Activated CD4-positive, alpha-beta T cell treated with anti-CD3 and anti-CD28 coated beads, Interleukin-2, amount 50 U/mL, for 1 hour (primary cell): ENCODE measurements around the gene CDS1.
"Not testable (repeated sequence)": the region's sequence is repeated elsewhere in the genome, so short reads cannot be mapped to it uniquely, and the experiment has no call there.

Experiments
- DNase-seq: peaks from one replicate; pipeline ENCODE4 v3.0.0-alpha.2; 2020

Gene CDS1

DNA sequence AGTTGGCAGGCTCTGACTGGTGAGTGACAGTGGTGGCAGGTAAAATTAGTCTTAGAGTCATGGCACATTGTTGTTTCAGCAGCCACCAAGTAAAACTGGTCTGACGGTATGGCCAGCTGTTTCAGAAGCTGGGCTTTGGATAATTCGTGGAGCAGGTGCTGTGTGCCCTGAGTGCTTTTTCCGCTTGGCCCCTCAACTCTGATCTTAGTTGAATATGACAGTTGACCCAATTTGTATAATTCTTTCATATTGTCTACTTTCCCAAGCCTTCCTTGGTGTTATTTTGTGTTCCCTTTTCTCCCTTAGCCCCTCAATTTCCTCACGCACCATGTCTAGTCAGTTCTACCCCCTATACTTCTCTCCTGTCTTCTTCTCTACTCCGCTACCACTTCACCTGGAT is 32.0 kb downstream of the CDS1 start:
- no peak for DNase-seq

DNA sequence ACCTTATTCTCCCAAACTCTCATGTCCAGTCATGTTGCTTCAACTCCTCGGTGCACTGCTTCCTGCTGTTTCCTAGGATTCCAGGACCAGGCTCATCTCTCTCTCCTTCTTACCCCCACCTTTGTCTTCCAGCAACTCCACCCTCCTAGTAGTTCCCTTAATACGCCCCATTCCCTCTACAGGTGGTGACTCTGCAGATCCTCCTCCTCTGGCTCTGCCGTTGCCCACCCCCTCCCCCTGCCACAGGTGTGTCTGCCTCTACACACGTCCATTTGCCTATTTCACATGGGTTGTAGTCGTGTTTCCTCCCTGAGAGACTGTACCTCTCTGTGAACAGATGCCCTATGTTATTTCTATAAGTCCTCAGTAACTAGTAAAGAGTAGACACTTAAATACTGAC is 32.4 kb downstream of the CDS1 start:
- no peak for DNase-seq

DNA sequence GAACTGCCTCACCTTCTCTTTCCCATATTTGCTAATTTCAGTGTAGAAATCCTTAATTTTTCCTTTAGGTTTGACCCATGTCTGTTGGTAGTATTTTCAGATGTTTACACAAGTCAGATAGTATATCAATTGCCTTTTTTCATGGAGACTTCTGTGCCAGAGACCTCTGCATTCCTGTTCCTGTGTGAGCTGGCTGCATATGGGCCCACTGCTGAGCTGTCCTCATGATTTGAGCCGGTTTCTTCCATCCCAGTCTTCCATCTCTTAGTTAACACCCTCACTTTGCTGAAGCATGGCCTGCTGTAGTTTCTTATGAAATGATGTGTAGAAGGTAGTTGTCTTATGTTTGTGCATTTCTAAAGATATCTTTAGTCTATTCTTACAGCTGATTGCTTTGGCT is 40.0 kb downstream of the CDS1 start:
- DNase-seq: no peak

DNA sequence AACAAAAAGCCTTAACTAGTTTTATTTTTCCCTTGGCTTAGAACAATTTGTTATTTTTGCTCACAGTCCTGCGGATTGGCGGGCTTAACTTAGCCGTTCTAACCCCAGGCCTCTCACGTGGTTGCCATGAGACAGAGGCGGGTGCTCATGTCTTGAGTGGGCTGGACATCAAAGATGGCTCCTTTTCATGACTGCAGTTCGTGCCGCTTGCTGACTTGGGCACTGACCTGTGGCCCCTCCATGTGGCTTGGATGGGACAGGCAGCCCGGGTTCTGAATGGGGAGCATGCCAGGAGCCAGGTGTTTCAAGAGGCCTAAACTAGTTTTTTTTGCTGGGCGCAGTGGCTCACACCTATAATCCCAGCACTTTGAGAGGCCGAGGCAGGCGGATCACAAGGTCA is 40.7 kb downstream of the CDS1 start:
- DNase-seq: no peak

DNA sequence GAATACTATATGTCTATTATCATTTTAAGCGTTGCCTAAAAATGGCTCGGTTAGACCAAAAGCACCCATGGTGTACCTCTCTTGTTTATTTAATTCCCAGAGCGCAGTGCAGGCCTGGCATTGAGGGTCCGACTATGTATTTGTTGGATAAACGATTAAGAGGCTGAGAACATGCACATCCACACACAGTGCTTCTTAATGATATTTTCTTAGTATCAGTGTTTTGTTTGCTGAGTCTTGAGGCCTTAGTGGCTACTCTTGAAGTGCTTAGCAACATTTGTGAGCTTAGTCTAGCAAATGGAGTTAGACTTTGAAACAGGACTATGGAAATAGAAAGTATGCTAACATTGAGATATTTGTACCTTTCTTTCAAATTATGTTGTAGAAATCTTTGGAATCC is 43.7 kb downstream of the CDS1 start:
- no peak for DNase-seq

DNA sequence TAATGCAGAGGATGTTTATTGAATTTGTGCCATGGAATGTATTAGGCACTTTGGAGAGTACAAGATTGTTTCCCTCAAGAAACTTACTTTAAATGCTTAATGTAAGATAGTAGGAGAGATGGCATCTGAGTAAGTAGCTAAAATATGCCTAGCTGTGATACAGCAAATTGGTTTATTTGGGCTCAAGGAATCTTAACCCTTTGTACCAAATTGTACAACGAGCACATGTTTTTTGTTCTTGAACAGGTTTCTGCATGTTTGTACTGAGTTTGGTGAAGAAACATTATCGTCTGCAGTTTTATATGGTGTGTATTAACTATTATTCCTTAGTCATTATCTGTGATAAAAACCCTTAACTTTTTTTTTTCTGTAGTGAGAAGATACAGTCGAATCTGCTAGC is 48.6 kb downstream of the CDS1 start:
- no peak for DNase-seq

DNA sequence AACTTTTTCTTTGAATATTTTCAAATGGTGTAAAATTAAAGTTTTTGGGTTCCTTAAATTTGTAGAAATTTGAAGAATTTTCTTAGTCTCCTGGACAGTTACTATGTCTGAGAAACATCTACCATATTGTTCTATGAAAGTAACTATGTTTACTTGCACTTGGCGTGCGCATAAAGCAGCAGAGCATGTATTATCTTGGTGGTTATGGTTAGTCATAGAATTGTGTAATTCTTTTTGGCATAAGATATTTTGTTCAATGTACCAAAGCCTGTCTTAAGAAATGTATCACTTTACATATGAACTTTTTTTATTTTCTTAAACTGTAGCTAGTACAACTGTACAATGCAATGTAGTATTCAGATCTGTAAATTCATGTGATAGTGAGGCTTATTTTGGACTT is 49.2 kb downstream of the CDS1 start:
- DNase-seq: no peak

DNA sequence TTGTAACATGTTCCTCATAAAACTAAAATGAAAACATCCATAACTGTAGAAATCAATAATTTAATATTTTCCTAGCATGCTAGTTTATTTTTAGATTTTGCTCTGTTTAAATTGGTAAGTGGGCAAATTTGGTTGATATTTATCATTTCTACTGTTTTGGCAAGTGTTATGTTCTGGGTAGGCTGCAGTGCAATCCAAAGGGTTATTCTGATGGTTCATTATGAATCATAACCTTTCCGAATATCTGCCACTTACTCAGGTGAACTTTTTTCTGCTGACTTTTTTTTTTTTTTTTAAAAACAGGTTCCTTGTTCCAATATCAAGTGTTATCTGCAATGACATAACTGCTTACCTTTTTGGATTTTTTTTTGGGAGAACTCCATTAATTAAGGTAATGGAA is 52.0 kb downstream of the CDS1 start:
- no peak for DNase-seq

DNA sequence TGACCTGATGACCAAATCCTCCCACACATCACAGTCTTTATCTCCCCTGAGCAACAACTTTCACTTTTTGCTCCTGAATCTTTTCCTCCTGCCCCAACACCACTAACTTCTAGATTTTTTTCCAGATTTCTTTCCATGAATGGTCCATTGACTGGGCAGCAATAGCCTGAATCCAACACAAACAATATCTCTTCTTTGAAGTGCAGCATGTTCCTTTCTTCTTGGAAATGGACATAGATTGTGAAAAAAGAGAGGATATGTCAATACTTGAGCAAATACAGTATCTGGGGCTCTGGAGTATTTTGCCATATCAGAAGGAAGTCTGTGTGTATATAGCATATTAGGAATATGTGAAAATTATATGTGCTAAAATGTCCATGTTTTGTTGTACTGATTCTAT is 55.2 kb downstream of the CDS1 start:
- DNase-seq: no peak

DNA sequence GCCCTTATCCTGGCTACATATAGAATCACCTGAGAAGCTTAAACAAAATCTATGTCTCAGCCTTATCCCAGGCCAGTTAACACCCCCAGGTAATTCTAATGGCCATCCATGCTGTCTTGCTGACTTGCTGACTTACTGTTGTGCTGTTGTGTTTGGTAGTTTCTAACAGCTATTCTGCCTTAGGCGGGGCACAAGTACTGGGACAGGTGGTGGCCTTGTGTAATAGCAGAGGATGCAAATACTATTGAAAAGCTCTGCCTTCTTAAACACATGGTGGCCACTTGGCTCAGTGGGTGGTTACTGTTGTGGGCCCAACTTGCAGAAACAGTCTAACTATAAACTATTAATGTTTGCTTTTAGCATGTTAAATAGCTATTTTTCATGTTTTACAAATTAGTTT is 56.2 kb downstream of the CDS1 start:
- no peak for DNase-seq

DNA sequence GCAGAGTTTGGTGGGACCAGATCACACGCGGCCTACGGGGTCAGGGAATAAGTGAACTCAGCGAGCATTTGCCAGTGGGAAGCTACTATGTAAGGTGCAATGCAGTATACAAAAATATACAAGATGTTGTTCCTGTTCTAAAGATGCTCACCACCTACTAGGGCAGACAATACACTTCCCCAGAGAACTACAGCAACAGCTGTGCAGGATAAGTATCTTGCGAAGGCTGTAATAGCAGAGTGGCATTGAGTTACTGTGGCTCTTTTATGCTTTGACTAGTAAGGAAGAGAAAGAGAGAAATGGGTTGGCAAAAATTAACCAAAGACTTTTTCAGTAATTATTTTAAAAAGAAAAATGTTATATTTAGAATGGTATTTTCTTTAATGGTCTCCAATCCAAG is 61.2 kb downstream of the CDS1 start:
- no peak for DNase-seq

DNA sequence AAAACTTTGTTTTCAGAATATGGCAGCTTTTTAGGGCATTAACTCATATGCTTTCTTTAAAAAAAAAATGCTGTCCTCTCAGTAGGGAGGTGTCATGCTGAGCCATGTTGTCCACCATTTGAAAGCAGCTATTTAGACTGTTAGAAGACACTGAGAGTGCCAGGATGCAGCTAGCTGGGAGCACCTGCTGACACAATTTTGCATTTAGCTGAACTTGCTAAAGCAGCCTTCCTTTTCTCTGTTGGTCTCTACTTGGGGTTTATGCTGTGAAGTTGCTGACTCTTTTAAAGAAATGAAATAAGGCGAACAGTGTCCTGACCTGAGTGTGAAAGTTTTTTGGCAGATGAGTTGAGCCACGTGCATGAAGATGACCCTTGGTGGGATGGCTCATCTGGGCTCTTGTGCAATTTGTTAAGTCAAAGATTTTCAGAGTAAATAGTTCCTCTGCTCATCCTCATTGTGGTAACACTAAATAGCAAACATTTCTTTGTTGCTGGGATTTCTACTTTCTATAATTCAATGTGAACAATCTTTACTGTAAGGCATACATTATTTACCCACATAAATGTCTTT is 64.5 kb downstream of the CDS1 start:
- DNase-seq: no peak

DNA sequence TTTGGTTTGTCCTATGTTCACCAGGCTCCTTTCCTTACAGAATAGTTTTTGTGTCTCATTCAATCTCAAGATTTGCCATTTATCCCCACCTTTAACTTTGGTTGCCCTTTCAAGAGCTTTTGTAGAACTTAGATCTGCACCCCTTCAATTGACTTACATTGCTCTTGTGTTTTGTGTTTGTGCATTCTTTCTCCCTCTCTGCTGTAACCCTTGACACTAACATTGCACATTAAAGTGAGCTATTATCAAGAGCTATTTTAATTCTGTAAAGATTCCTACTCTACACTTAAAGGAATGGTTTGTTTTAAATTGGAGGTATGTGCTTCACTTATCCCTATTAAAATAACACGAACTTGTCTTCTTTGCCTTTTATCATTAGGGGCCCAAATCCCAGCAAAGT is 65.3 kb downstream of the CDS1 start:
- DNase-seq: no peak

DNA sequence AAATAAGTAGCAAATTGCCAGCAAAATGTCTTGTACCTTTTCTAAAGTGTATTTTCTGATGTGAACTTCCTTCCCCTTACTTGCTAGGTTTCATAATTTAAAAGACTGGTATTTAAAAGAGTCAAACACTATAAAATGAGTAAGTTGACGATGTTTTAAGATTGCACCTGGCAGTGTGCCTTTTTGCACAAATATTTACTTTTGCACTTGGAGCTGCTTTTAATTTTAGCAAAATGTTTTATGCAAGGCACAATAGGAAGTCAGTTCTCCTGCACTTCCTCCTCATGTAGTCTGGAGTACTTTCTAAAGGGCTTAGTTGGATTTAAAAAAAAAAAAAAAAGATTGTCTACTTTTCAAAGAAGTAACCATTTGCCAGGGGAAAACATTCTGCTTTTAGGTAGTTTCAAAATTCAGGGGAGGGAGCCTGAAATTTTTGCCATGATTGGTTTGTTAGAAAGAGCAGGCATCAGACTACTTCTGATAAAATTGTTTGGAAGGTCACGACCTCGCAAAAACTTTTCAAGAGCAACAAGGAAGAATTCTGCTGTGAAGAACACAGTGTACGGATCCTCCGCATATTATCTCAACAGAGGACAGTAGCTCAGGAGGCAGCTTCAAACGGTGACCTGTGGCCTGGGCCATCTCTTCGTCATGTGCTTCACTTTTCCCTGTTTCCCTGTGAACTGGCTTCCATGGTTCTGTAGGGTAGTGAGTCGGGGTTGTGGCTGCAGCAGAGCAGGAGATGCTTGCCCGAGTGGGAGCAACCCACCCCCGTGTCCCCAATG is 66.1 kb downstream of the CDS1 start:
- no peak for DNase-seq

DNA sequence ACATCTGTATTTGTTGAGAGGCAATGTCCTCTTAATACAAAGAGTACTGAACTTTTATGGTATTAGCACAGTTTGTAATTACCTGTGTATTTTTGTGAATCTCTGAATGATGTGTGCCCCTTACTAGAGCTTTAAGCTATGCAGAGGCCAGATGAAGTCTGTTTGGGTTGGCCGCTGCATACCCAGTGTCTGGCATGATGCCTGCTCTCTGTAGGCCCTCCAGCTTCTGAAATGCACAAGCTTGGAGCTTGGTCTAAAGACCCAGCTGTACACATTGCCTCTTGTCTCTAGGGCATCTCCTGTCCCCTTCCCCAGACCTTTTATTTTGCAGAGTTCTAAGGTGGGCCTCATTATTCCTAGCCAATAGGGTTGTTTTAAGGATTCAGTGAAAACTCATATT is 68.6 kb downstream of the CDS1 start:
- DNase-seq: no peak

DNA sequence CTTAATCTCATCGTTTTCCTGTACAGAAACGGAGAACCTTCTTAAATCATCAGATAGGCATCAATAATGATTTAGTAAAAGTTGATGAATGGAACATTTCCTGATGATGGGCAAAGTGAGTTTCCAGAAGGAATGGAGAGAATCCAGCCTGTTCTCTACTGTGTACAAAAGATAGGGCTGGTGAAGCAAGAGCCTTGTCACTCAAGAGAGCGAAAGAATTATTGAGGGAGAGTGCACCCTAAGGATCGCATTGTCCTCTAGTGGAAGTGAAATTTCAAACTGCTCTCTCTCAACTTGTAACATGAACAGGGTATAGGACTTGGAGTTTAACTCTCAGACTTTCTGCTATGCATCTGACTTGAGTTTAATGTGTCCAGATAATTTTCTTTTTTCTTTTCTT is 69.6 kb downstream of the CDS1 start:
- no peak for DNase-seq

DNA sequence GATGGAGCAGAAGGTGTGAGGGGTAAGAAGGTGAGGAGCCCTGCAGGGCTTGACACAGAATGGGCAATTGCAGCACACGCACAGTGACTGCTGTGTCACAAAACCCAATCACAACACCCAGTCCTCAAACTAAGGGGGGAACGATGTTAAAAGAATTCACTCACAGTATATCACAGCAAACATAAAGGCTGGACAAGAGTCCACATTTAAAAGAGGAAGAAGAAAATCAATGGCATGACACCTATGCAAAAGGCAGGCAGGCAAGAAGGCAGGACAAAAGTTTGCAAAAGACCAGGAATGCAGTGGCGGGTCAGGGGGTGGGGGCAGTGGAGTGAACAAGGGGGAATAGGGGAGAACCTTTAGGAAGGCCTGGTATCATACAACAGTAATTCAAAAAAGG is 77.7 kb downstream of the CDS1 start:
- no peak for DNase-seq

DNA sequence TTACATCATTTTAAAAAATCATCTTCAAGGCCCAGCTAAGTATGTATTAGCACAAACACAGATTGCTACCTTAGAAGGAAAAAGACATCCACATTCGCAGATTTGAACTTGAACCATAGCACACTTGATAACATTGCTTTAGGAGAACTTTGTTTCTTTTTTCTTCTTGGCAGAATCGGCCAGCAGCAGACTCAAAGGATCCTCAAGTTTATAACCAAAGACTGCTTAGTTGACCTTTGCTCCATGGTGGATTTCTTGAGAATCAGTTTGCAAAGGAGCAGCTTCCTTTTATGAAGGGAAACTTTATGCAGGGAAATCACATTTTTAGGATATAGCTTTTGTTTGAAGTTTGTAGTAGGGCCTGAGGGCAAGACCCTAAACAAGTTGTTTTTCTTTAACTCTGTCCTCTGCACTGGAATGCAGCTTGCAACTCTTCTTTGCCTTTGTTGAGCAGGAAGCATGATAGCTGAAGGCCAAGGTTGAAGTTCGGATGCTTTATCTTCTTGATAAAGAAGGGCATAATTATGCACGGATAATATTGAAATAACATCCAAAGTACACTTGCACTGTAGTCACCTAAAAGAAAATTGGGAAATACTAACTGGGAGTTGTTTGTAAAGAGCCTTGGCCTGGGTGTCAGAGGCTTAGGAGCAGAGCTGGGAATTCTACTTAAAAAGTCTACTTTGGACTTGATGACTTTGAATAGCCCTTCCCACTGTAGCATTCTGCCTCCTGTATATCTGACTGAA is 78.4 kb downstream of the CDS1 start:
- DNase-seq: no peak

DNA sequence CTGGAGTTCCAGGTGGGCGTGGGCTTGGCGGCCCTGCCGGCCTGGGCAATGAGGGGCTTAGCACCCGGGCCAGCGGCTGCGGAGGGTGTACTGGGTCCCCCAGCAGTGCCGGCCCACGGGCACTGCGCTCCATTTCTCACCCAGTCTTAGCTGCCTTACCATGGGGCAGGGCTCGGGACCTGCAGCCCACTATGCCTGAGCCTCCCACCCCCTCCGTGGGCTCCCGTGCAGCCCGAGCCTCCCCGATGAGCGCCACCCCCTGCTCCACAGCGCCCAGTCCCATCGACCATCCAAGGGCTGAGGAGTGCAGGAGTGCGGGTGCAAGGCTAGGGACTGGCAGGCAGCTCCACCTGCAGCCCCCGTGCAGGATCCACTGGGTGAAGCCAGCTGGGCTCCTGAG is 81.8 kb downstream of the CDS1 start:
- not testable (repeated sequence) for DNase-seq

DNA sequence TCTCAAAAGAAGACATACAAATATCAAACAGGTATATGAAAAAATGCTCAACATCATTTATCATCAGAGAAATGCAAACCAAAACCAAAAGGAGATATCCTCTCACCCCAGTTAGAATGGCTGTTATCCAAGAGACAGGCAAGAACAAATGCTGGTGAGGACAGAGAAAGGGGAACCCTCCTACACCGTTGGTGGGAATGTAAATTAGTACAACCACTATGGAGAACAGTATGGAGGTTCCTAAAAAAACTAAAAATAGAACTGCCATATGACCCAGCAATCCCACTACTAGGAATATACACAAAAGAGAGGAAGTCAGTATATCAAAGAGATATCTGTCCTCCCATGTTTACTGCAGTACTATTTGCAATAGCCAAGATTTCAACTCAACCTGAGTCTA is 83.5 kb downstream of the CDS1 start:
- no peak for DNase-seq

DNA sequence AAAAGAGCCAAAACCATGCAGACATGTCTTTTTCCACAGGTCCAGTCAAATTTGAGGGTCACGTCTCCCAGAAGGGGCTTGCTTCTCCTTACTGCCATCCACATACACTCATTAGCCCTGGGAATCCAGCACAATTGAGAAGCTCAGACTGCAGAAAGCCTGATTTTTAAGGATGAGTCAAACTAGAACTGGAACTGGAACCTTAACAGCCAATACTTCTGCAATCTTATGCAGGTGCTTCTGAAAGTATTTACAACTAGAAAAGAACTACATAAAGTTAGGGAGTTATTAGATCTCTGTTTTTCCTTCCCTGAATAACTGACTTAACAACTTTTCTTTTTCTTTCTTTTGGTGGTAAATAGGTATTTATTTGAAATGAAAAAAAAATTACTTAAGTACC is 86.3 kb downstream of the CDS1 start:
- no peak for DNase-seq

DNA sequence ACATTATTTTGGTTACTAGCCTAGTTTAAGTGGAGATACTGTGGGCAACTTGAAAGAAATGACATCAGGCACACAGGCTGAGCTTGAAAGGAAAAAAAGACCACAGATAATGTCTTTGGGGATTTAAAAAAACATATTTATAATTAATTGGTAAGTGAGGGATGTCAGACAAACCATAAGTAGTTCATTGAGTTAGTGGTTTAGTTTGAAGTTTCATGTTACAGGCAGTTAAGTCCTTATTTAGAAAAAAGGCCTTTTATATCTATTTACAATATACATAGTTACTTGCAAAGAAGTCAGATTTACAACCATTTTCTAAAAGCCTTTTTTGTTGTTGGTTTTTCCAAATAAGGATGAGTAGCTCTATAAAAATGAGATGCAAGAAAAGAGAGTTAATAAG is 89.2 kb downstream of the CDS1 start:
- no peak for DNase-seq

DNA sequence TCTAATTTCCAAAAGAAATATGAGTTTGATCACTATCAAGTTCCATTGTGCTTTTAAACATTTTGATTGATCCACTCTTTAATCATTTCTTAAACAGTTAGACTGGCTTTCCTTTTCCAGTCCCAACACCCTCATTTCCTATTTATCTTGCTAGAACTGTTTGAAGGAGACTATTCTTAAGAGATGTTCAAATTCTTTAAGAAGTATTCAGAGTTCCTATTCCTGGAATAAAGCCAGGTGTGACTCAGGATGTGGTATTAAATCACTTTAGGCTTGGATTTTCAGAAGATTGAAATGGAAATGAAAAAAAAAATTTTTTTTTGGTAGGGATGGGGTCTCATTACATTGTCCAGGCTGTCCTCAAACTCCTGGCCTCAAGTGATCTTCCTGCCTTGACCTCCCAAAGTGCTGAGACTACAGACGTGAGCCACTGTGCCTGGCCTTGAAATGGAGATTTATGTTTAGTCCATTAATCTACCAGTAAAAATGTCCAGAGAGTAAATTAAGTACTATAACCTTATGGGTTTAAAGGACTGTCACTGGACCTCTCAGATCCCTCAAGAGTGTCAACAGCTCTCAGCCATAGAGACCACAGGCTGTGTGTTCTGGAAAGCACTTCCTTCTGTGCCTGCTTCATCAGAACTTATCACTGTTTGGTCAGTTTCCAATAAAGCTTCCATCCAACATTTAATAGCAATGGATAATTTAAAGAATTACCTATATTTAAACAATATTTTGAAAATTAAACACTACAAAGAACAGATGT is 90.7 kb downstream of the CDS1 start:
- DNase-seq: no peak

DNA sequence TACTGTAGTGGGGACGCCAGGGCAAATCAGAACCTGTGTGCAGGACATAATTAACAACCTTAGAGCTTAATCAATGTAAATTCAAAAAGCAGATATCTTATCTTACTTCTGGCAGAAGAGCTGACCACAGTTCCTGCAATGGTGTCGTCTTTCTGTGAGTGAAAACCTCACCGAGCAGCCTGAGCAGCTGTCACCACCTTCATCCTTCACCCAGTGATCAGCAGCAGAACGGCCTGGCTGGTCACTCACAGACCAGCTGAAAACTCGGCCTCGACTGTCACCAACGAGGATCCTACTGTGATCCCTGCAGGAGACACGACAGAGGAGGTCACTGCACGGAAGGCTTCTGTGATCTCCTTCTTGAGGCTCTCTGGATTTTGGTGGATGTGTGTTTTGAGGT is 94.2 kb downstream of the CDS1 start:
- DNase-seq: no peak
